Endothelial cell of hepatic sinusoid (primary cell): ENCODE measurements around the gene SARNP.

Experiments
- in situ Hi-C: cut with HindIII; loops from 2 replicates; pipeline ENCODE4 v1.10.0; 2017; ENCODE audit warnings: low sequenced_read_pairs

Gene SARNP

DNA sequence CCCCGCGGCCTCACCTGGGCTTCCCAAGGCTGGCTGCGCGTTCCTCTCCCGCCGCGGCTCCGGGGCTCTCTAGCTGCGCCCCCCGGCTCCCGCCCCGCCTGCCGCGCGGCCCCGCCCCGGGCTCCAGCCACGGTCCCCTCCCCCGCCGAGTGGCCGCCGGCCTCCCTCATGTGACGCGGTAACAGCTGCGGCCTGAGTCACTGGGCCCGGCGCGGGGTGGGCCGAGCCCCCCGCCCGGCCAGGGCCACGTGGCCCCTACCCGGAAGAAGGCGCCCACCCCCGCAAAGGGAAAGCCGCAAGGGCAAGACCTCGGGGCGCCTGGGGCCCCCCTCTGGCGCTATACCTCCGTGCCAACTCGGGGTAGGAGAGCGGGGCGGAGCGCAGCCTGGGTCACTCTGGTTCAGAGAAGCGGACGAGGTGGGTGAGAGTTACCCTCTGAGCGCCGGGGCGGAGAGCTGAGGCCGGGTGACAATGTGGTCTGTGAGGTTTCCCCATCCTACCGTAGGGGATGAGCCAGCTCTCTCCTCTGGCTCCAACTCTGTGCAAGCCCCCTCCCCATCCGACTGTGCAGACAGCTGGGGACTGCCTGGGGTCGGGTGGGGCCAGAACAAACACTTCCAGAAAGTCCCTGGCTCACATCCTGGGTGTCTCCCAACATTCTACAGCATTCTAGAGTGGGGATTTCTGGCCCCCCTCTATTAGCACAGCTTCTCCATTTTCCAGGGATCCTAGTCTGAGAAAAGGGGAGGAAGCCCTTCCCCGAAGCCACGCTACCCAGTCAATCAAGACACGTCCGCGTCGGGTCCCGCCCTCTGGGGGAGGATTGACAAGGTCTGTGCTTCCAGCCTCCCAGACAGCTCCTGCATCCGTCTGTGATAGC, 88.3 kb downstream of the SARNP start, which contains the start of gene CD63:
Gene CD63, minus strand, starts transcription at position 71 of the 880 bp plus-strand sequence. CDS start 668 bp downstream, outside the sequence.
- in situ Hi-C loops, result no loop called here

DNA sequence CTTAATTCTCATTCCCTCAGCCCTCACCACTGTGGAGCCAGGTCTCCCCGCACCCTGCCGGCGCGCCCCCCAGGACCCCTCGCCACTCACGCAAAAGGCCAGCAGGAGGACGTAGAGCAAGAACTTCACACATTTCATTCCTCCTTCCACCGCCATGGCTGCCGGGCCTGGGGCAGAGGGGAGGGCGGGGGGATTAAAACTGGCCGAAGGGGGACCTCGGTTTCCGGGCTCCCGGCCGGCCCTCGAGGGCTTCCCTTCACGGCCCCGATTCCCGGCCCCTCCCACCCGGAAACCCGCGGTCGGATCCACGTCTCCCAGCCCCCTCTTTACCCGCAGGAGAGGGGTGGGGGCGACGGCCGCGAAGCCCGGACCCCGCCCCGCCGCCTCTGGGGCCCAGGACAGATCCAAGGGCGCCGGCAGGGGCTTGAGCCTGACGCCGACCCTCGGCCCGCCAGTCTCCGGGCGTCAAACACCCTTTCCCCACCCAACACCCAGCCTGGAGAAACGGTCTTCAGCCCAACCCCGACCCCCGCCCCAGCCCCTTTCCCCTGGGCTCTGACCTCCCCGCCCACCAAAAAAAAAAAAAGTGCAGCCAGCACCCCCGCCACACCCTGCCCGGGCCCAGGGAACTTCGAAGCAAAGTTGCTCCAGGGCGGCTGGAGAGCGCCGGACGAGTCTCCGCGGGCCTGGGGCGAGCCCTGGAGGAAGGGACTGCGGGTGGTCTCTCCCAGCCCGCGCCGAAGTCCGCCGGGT, 89.2 kb downstream of the SARNP start:
- in situ Hi-C loops, result no loop called here

DNA sequence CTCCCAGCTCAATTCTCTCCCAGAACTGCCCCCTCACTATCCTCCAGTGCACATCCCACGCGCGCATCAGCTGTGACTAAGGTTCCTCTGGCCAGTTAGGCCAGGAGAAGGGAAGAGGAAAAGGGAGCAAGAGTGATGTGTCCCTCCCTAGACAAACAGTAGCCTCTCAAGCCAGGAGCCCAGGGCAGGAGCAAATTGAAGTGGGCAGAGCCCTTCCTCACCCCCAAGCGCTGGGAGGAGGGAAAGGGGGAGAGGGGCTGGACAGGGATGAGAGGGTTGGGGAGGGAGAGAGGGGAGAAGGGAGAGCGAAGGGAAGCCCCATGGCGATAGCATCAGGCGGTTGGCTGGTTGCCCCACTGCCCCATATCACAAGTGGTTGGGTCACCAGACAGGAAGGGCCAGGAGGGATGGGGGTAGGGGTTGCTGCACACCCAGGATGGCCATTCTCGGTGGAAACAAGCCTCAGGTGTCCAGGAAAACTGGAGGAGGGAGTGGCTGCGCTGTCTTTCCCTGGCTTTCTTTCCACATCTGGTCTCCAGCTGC, 89.8 kb downstream of the SARNP start:
- in situ Hi-C loops, result no loop called here

DNA sequence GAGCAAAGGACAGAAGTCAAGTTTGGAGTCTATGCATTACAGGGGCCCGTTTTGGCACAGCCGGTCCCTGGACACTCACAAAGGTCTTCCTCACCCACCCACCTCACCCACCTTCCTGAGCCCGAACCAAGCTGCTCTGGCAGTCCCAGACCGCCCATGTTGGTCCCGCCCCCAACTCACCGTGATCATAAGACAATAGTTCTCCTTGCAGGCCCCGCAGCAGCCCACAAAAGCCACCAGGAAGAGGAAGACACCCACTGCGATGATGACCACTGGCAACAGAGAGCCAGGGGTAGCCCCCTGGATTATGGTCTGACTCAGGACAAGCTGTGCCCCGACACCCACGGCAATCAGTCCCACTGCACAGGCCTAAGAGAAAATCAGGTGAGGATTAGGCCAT, 90.6 kb downstream of the SARNP start:
- in situ Hi-C loops, result no loop called here

DNA sequence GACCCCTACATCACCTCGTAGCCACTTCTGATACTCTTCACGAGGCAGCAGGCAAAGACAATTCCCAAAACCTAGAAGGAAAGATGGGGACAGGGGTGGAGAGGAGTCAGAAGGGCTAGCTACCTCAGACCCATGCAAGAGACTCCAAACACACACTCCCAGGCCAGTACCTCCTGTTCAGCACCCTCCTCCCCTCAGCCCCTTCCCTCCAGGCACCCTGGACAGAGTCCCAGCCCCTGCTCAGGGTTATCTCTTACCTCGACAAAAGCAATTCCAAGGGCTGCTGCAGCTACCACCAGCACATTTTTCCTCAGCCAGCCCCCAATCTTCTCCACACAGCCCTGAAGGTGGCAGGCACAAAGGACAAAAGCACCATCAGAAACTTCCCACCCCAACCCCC, 92.0 kb downstream of the SARNP start:
- in situ Hi-C loops, result no loop called here

DNA sequence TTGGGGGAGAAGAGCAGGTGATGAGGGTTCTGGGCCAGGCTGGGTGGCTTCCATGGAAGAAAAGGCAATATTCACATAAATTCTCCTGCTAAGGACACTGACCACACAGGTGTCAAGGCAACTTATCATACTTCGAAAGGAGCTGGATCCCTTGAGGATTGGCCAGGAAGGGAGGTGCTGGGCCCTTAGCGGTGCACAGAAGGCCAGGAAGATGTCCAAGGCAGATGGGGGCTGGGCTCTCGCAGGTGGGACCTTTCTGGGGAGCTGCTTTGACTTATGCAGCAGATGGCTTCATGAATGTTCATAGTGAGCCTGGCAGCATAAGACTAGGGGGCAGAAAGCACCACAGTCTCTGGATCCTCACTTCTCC, 92.6 kb downstream of the SARNP start:
- in situ Hi-C loops, result no loop called here

DNA sequence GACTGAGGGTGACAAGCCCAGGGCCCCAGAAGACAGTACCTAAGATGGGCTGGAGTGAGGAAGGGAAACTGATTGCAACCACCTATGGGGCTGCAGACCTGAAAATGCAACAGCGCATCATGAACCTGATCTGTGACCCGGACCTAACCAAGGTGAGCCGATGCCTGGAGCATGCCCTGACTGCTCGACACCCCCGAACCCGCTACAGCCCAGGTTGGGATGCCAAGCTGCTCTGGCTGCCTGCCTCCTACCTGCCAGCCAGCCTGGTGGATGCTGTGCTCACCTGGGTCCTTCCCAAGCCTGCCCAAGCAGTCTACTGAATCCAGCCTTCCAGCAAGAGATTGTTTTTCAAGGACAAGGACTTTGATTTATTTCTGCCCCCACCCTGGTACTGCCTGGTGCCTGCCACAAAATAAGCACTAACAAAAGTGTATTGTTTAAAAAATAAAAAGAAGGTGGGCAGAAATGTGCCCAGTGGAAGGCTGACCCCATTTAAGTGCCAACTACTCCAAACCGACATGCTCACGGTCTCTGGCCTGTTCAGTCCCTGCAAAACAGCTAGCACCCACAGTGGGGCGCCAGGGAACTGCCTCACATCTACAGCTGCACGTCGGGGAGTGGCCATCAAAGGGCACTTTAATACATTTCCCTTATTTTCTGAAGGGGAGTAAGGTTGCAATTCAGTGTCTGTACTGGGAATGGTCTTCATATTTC, 93.1 kb downstream of the SARNP start:
- in situ Hi-C loops, result no loop called here

DNA sequence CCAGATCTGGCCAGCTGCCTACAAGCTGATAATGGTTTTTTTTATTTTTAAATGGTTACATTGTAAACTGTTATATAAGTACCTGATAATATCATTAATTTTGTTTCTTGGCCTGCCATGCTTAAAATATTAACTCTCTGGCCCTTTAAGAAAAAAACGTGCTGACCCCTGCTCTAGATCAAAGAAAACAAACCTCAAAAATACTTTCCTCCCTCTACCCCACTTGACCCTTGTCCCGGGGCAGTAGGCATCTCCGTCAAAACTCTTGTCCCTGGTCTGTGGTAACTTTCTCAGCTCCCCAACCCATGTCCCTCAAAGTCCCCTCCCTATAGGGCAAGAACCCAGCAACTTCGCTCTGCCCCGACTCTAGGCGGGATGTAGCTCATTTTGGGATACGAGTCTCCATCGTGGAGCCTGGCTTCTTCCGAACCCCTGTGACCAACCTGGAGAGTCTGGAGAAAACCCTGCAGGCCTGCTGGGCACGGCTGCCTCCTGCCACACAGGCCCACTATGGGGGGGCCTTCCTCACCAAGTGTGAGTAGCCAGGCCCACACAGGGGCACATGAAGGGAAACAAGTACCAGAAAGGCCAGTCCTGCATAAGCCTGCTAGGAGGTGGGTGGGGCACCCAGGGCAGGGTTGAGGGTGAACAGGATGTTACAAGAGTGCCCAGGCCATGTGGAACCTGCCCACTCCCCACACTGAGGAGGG, 93.9 kb downstream of the SARNP start:
- in situ Hi-C loops, result no loop called here

DNA sequence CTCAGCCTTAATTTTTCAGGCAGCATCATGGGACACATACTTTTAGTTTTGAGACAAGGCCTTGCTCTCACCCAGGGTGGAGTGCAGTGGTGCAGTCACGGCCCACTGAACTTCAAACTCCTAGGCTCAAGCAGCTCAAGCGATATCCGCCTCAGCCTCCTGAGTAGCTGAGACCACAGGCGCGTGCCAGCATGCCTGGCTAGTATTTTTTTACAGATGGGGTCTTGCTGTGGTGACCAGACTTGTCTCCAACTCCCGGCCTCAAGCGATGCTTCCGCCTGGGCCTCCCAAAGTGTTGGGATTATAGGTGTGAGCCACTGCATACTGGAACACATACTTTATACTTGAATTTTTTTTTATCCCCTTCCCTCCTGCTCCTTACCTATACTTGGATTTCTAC, 94.6 kb downstream of the SARNP start:
- in situ Hi-C loops, result no loop called here

DNA sequence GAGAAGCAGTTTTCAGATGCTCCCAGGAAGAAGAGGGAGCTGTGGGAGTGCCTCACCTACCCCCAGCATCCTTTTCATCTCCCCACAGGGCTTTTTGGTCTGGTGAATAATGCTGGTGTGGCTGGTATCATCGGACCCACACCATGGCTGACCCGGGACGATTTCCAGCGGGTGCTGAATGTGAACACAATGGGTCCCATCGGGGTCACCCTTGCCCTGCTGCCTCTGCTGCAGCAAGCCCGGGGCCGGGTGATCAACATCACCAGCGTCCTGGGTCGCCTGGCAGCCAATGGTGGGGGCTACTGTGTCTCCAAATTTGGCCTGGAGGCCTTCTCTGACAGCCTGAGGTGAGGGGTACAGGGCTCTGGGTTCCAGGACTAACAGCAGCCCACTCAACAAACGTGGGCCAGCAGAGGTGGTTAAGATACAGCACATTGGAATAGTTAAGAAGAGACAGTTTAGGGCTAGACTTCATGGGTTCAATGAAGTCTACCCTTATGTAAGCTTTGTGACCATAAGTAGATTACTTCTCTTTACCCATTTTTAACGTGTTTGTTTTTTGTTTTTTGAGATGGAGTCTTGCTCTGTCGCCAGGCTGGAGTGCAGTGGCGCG, 95.8 kb downstream of the SARNP start:
- in situ Hi-C loops, result no loop called here

DNA sequence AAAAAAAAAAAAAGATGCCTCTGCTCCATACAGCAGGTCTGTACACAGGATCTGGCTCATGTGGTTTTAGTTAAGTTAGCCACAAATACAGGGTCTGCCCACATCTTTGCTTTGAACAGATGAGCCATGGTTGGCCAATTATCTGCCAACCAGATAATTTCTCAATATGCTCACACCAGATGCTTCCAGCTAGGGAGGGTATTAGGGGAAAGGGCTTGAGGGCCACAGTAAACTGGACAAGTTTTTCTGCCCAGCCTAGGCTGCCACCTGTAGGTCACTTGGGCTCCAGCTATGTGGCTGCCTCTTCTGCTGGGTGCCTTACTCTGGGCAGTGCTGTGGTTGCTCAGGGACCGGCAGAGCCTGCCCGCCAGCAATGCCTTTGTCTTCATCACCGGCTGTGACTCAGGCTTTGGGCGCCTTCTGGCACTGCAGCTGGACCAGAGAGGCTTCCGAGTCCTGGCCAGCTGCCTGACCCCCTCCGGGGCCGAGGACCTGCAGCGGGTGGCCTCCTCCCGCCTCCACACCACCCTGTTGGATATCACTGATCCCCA, 96.6 kb downstream of the SARNP start:
- in situ Hi-C loops, result no loop called here

DNA sequence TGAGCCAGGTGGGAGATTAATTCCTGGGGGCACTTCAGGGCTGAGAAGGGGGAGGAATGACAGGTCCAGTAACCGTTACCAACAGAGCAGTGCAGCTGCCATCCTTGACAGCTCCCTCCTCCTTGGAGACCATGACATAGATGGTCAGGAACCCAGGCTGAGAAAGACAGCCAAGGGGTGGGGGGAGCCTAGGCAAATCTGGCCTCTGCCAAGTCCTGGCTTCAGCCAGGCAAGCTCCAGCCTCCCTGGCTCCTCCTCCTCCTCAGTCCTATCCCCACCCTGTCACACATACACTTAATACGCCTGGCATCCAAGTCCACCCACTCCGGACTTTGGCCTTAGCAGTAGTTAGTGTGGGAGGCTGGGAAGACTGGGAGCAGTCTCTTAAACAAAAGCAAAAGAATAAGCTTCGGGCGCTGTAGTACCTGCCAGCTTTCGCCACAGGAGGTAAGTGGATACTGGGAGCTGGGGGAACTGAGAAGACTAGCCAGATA, 97.4 kb downstream of the SARNP start, which contains the start of gene RDH5:
Gene RDH5, plus strand, starts transcription at position 323 of the 494 bp plus-strand sequence. CDS start 792 bp downstream, outside the sequence.
- in situ Hi-C loops, result no loop called here

DNA sequence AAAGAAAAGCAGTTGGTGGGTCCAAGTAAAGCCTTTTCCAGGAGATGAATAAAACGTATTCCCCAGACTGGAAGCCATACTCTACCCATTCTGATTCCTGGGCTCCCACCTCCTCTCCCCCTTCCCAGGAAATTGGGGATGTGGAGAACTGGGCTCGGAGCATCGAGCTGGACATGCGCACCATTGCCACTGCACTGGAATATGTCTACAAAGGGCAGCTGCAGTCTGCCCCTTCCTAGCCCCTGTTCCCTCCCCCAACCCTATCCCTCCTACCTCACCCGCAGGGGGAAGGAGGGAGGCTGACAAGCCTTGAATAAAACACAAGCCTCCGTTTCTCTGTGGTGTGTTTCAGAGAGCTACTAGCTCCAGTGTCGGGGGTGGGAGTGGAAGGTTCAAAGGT, 98.2 kb downstream of the SARNP start:
- in situ Hi-C loops, result no loop called here

DNA sequence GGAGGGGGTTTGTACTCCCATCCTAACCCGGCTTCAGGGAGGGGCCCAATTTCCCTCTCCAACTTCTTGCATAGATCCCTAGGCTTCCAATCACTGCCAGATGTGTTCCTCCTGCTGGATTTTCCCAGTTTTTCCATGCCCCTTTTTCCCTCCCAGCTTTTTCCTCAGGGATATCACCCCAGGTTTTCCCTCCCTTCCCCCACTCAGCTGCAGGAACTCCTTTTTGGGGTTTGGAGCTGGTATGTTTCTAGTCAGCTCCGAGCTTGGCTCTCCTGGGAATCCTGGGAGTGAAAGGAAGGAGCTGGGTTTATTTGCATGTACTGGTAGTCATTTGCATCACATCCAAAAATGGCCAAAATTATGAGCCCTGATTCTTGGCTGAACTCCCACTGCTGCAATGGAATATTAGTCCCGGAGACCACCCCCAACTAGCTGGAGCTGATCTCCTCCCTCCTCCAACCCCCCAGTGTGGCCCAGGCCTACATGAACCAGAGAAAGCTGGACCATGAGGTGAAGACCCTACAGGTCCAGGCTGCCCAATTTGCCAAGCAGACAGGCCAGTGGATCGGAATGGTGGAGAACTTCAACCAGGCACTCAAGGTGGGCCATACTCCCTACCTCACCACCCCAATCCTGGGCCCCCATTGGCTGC, 98.8 kb downstream of the SARNP start:
- in situ Hi-C loops, result no loop called here

DNA sequence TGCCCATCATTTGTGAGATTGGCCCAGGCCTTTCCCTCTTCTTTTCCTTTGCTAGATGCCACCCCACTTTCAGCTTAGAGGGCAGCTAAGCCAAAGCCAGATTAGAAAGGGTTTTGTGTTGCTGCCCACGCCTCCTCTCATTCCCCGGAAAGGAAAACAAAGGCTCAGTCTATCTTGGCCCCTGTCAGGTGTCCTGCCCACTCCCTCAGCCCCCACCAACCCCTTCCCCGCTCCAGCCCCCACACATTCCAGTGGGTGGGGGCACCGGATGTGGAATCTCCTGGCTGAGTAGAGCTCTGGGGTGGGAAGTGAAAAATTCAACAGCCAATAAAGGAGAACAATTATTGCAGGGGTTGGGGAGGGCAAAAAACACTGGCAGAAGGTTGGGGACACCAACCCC, 99.5 kb downstream of the SARNP start:
- in situ Hi-C loops, result no loop called here

DNA sequence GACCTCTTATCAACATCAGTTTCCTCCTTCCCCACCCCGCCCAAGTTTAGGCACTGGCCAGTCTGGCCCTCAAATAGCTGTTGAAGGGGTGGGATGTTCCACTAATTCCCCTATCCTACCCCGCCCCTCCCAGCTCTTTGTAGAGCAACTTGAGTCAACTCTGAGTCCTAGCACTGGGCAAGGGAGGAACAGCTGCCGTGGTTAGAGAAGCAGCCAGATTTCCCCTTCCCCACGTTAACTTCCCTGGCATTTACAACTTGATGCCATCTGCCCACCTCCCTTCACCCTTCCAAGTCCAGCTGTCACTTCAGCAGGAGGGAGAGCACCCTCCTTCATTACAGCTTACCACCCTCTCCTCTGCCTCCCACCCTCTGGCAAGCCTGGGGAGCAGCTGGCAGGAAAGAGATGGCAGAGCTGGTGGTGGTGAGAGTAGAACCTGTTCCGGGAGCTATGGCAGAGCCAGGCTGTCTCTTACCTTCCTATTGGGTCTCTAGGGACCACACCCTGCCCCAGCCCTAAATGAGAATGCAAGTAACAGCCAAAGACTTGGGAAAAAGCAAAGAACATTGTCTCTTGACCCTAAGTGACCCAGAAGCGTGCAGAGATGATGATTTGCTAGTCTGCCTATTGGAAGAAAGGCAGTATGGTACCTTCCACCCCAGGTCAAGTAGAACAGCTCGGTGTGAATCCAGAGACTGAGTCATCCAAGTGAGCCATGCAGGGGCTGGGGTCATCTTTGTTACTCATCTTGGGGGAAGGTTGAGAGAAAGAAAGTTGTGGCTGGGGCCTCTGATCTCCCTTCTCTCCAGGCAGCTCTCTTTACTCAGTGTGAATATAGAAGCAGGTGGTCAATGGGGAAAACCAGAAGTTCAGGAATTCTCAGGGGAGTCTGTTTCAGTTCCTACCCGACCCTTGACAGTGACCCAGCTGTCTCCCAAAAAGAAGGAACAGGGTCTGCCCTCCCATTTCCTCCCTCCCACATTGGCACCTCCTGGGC, 100.2 kb downstream of the SARNP start:
- in situ Hi-C loops, result no loop called here

DNA sequence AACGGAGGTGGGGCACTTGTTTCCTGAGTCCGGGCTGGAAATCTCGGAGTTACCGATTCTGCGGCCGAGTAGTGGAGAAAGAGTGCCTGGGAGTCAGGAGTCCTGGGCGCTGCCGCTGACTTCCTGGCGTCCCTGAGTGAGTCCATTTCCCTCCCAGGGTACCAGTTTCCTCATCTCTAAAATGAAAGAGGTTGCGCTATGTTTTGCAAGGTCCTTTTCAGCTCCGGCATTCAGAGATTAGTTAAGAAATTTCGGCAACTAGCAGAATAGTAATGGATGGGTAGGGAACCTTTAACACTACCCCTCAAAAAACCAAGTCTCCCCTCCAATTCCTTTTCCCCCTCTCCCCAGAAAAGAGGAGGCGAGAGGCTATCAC, 101.0 kb downstream of the SARNP start:
- in situ Hi-C loops, result no loop called here
